Neuronal stem cell (in vitro differentiated cells): ENCODE data around the gene ZNF19.

Source experiments
- DNase-seq: peaks from one replicate; pipeline ENCODE4 v3.0.0-alpha.2; 2013; ENCODE audit warnings: low spot score
- H2AFZ ChIP-seq: one replicate; pipeline ENCODE4 v1.6.1; 2013; ENCODE audit warnings: mild to moderate bottlenecking, low read length, inconsistent platforms
- H2AK5ac ChIP-seq: 2 replicates; pipeline ENCODE4 v1.6.1; 2013; ENCODE audit warnings: low read depth, mild to moderate bottlenecking, inconsistent platforms, low read length, moderate library complexity, mixed read lengths
- H2BK120ac ChIP-seq: 2 replicates; pipeline ENCODE4 v1.6.1; 2013; ENCODE audit warnings: low read depth, mild to moderate bottlenecking, inconsistent platforms, low read length, moderate library complexity, mixed read lengths
- H2BK12ac ChIP-seq: one replicate; pipeline ENCODE4 v1.6.1; 2013; ENCODE audit warnings: low read length, inconsistent platforms
- H2BK15ac ChIP-seq: 2 replicates; pipeline ENCODE4 v1.6.1; 2013; ENCODE audit warnings: mild to moderate bottlenecking, low read length, inconsistent platforms, mixed read lengths
- H2BK5ac ChIP-seq: one replicate; pipeline ENCODE4 v1.6.1; 2013; ENCODE audit warnings: inconsistent platforms, mild to moderate bottlenecking, low read length, moderate library complexity
- H3K14ac ChIP-seq: one replicate; pipeline ENCODE4 v1.6.1; 2013; ENCODE audit warnings: low read length, inconsistent platforms
- H3K18ac ChIP-seq: 2 replicates; pipeline ENCODE4 v1.6.1; 2013; ENCODE audit warnings: low read length, inconsistent platforms
- H3K23ac ChIP-seq: 2 replicates; pipeline ENCODE4 v1.6.1; 2013; ENCODE audit warnings: low read depth, mild to moderate bottlenecking, mixed read lengths, low read length, inconsistent platforms; ENCODE audit not compliant: poor library complexity
- H3K27ac ChIP-seq: replicated peaks from 3 replicates; pipeline ENCODE4 v1.5.1; 2013; ENCODE audit warnings: low read length, inconsistent platforms
- H3K27me3 ChIP-seq, 3 experiments: 2 replicates each; pipeline ENCODE4 v1.6.1; 2013; ENCODE audit warnings: low read length in 3 of 3, mild to moderate bottlenecking in 2 of 3, inconsistent platforms in 1 of 3, low read depth in 1 of 3, mixed read lengths in 1 of 3, moderate library complexity in 1 of 3; ENCODE audit not compliant: control insufficient read depth in 3 of 3, insufficient read depth in 3 of 3
- H3K36me3 ChIP-seq, 2 donors: replicated peaks in 1 of 2; 2 replicates each; pipeline ENCODE4 v1.6.1; 2013; ENCODE audit warnings: low read length in 2 of 2; ENCODE audit not compliant: control insufficient read depth in 2 of 2, insufficient read depth in 2 of 2
- H3K4ac ChIP-seq: 2 replicates; pipeline ENCODE4 v1.6.1; 2013; ENCODE audit warnings: inconsistent platforms, mild to moderate bottlenecking, low read length, moderate library complexity
- H3K4me1 ChIP-seq, 2 donors: 1 replicate in 1 of 2; 2 replicates in 1 of 2; pipeline ENCODE4 v1.6.1; 2013; ENCODE audit warnings: low read length in 2 of 2, low read depth in 1 of 2; ENCODE audit not compliant: control insufficient read depth in 2 of 2, insufficient read depth in 1 of 2
- H3K4me2 ChIP-seq: one replicate; pipeline ENCODE4 v1.6.1; 2013; ENCODE audit warnings: mild to moderate bottlenecking, low read length, inconsistent platforms; ENCODE audit not compliant: insufficient read depth, poor library complexity, severe bottlenecking
- H3K4me3 ChIP-seq, 2 donors: 2 replicates each; pipeline ENCODE4 v1.5.1; 2013; ENCODE audit warnings: low read length in 2 of 2, mild to moderate bottlenecking in 2 of 2, inconsistent platforms in 1 of 2, moderate library complexity in 1 of 2
- H3K79me1 ChIP-seq: one replicate; pipeline ENCODE4 v1.6.1; 2013; ENCODE audit warnings: low read depth, mild to moderate bottlenecking, inconsistent platforms, low read length, moderate library complexity
- H3K9ac ChIP-seq: one replicate; pipeline ENCODE4 v1.6.1; 2013; ENCODE audit warnings: mild to moderate bottlenecking, low read depth, low read length, inconsistent platforms; ENCODE audit not compliant: poor library complexity
- H3K9me3 ChIP-seq, 2 donors: replicated peaks in 1 of 2; 2 replicates each; pipeline versions ENCODE3 to v1.6.1; 2013; ENCODE audit warnings: low read length in 2 of 2, mild to moderate bottlenecking in 2 of 2, inconsistent platforms in 1 of 2, low read depth in 1 of 2, mixed read lengths in 1 of 2, moderate library complexity in 1 of 2; ENCODE audit not compliant: control insufficient read depth in 2 of 2, insufficient read depth in 1 of 2
- H4K8ac ChIP-seq: one replicate; pipeline ENCODE4 v1.6.1; 2013; ENCODE audit warnings: low read depth, mild to moderate bottlenecking, inconsistent platforms, low read length, moderate library complexity
- H4K91ac ChIP-seq: one replicate; pipeline ENCODE4 v1.6.1; 2013; ENCODE audit warnings: low read length, low read depth, mild to moderate bottlenecking, inconsistent platforms; ENCODE audit not compliant: poor library complexity
- WGBS, 2 donors: extraction: QIAGEN DNeasy Blood & Tissue Kit; methylation state at CpG; one replicate each; pipeline ENCODE4 v1.1.7; 2013; ENCODE audit warnings: missing lambda C conversion rate in 2 of 2, mixed read lengths in 1 of 2; ENCODE audit not compliant: insufficient read length in 2 of 2, insufficient replicate concordance in 1 of 2; ENCODE audit errors: extremely low coverage in 2 of 2; 5-methylcytosine and 5-hydroxymethylcytosine counted together

ZNF19 gene

GRCh38 chr16:71460236-71460635 lies 28.9 kb downstream of the ZNF19 start:
- Histone ChIP-seq H2BK120ac (no peak overlapping the region), H3K4me3 (no peak overlapping the region), H3K36me3 (peaks cover 9 to 15% of the 10 kb centered on the region in 2 donors), H3K4me1 (peaks cover 2 to 12% of the 10 kb centered on the region in 2 donors), H2BK15ac (no peak overlapping the region), H3K4me2 (no peak overlapping the region), H3K9ac (no peak overlapping the region), H3K9me3 (peaks cover 0 to 3% of the 10 kb centered on the region in 2 donors), H2BK5ac (no peak overlapping the region), H4K91ac (no peak overlapping the region), H3K4ac (no peak overlapping the region), H2AK5ac (no peak overlapping the region), H3K27ac (no peak overlapping the region), H3K14ac (no peak overlapping the region), H3K79me1 (peaks cover 5% of the 10 kb centered on the region), H3K18ac (no peak overlapping the region), H2BK12ac (no peak overlapping the region), H2AFZ (no peak overlapping the region), H3K27me3 (no peaks in the 10 kb centered on the region), H4K8ac (no peak overlapping the region), H3K23ac (no peak overlapping the region)
- DNase-seq = no peak
- WGBS, 2 donors = no CpG with 5 or more reads among the region's 4 CpGs

DNA sequence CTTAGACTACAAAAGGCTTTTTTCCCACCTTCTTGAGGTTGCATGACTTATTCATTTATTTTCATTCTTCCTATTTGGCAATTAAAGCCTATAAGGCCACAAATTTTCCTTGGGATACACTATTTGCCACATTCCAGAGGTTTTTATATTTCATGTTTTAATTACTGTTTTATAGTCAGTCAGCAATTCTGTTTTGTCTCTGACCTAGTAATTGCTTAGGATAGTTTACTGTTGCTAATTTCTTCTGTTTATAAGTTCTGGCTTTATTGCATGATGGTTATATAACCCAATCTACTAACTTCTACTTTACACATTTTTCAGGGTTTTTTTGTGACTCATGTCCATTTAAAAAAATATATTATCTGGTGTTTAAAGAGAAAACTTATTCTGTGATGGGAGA lies 29.6 kb downstream of the ZNF19 start:
- no peak for DNase-seq
- no peaks in the 10 kb centered on the region for H3K27me3 ChIP-seq
- peaks cover 0 to 4% of the 10 kb centered on the region in 2 donors for H3K9me3 ChIP-seq
- H3K36me3 ChIP-seq = peaks cover 10 to 21% of the 10 kb centered on the region in 2 donors
- peaks cover 2 to 12% of the 10 kb centered on the region in 2 donors for H3K4me1 ChIP-seq
- no peak overlapping the region for H2AK5ac ChIP-seq
- no peak overlapping the region for H4K8ac ChIP-seq
- H3K23ac ChIP-seq = no peak overlapping the region
- no peak overlapping the region for H3K9ac ChIP-seq
- H3K4me3 ChIP-seq = no peak overlapping the region
- no peak overlapping the region for H3K18ac ChIP-seq
- no peak overlapping the region for H4K91ac ChIP-seq
- H3K4me2 ChIP-seq = no peak overlapping the region
- H3K79me1 ChIP-seq = peaks cover 5% of the 10 kb centered on the region
- no peak overlapping the region for H2BK5ac ChIP-seq
- no peak overlapping the region for H2AFZ ChIP-seq
- H3K27ac ChIP-seq = no peak overlapping the region
- H2BK120ac ChIP-seq = no peak overlapping the region
- no peak overlapping the region for H2BK12ac ChIP-seq
- H3K14ac ChIP-seq = no peak overlapping the region
- H3K4ac ChIP-seq = no peak overlapping the region
- no peak overlapping the region for H2BK15ac ChIP-seq

- no peak overlapping the region for H2AK5ac ChIP-seq
- H3K27me3 ChIP-seq = no peaks in the 10 kb centered on the region
- H3K4me2 ChIP-seq = no peak overlapping the region
- peaks cover 15 to 16% of the 10 kb centered on the region in 2 donors for H3K9me3 ChIP-seq
- H3K79me1 ChIP-seq = peaks cover 4% of the 10 kb centered on the region
- H3K27ac ChIP-seq = no peak overlapping the region
- no peak overlapping the region for H2AFZ ChIP-seq
- H3K9ac ChIP-seq = no peak overlapping the region
- no peak overlapping the region for H3K14ac ChIP-seq
- H3K4me1 ChIP-seq = peaks cover 0 to 5% of the 10 kb centered on the region in 2 donors
- no peak overlapping the region for H2BK5ac ChIP-seq
- DNase-seq = no peak
- no peak overlapping the region for H2BK15ac ChIP-seq
- H3K18ac ChIP-seq = no peak overlapping the region
- no peak overlapping the region for H2BK12ac ChIP-seq
- H4K91ac ChIP-seq = no peak overlapping the region
- H3K23ac ChIP-seq = no peak overlapping the region
- no peak overlapping the region for H4K8ac ChIP-seq
- H3K4me3 ChIP-seq = no peak overlapping the region
- H3K36me3 ChIP-seq = peaks cover 27 to 48% of the 10 kb centered on the region in 2 donors
- WGBS, 2 donors = no CpG with 5 or more reads among the region's 4 CpGs
- peak overlapping the region; percentile 39 for H3K4ac ChIP-seq
- no peak overlapping the region for H2BK120ac ChIP-seq
Measured at GRCh38 chr16:71456801-71457200, 32.3 kb downstream of the ZNF19 start.

DNA sequence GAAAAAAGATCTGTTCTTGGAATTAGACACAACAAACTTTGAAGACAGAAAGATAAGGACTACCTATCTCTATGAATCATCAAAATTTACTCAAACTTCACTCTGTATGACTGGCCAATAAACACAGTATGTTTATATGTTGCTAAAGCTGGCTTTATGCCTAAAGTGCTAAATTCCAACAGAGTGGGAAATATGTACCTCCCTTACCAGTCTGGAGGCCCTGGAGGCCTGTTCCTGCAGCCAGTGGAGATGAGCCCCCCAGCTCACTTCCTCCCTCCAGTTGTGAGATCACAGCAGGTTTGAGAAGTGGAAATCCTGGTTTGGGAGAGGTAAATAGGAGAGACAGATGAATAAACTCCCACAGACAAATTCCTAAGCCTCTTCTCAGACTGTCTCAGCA lies 36.1 kb downstream of the ZNF19 start:
- DNase-seq = no peak
- no peak overlapping the region for H3K9ac ChIP-seq
- H2BK15ac ChIP-seq = no peak overlapping the region
- no peak overlapping the region for H4K91ac ChIP-seq
- no peak overlapping the region for H2AK5ac ChIP-seq
- H3K4me2 ChIP-seq = no peak overlapping the region
- no peak overlapping the region for H3K14ac ChIP-seq
- no peak overlapping the region for H3K18ac ChIP-seq
- H3K23ac ChIP-seq = no peak overlapping the region
- no peak overlapping the region for H3K4ac ChIP-seq
- H3K27ac ChIP-seq = no peak overlapping the region
- H2BK5ac ChIP-seq = no peak overlapping the region
- no peaks in the 10 kb centered on the region for H3K4me1 ChIP-seq
- no peak overlapping the region for H4K8ac ChIP-seq
- no peak overlapping the region for H2BK12ac ChIP-seq
- no peaks in the 10 kb centered on the region for H3K27me3 ChIP-seq
- H2AFZ ChIP-seq = no peak overlapping the region
- no peak overlapping the region for H2BK120ac ChIP-seq
- no peak overlapping the region for H3K4me3 ChIP-seq
- H3K9me3 ChIP-seq = peaks cover 38 to 54% of the 10 kb centered on the region in 2 donors
- peaks cover 45 to 86% of the 10 kb centered on the region in 2 donors for H3K36me3 ChIP-seq
- H3K79me1 ChIP-seq = no peaks in the 10 kb centered on the region
